ENCODE measurements around the gene GIGYF2.
A peak's percentile ranks its signal among the peaks of the same experiment; 100 is the strongest.

GIGYF2 gene

DNA sequence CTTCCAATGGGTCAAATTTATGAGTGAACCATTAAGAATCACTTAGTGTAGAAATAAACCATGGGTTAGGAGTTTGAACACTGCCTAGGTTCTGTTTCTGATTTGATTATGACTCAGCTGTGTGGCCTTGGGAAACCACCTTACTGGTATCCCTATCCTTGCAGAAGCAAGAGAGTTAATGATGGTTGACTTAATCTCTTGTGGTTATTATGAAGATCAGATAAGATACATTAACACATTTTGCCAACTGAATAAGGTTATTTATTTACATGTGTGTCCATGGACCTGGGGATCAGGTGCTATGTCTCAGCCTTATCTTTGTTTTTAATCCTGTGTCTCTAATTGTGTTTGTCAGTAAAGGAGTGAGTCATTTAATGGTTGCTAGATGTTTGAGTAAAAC is 84.6 kb downstream of the GIGYF2 start:
- Histone ChIP-seq H3K4me2 (ENCODE audit: insufficient read depth, low read length) (no peak overlapping the region), H3K4me3 (ENCODE audit: low read depth in 1 of 2, low read length in 2 of 2) (no peak overlapping the region), H3K9me3 (ENCODE audit: insufficient read depth, low read length, severe bottlenecking) (no peaks in the 10 kb centered on the region), H3K79me2 (ENCODE audit: insufficient read depth, low read length) (no peaks in the 10 kb centered on the region; the same call in 1 of the 2 replicates), H2AFZ (ENCODE audit: low read depth, low read length) (no peak overlapping the region), H3K27me3 (ENCODE audit: insufficient read depth, low read length, poor library complexity) (no peaks in the 10 kb centered on the region), H3K36me3 (ENCODE audit: insufficient read depth, low read length) (peaks cover 24% of the 10 kb centered on the region), H4K20me1 (ENCODE audit: insufficient read depth, low read length) (no peaks in the 10 kb centered on the region), H3K27ac (ENCODE audit: low read length) (peak overlapping the region; percentile 27; the same call in 1 of the 2 replicates), H3K4me1 (ENCODE audit: insufficient read depth, low read length) (peaks cover 5% of the 10 kb centered on the region; the same call in 1 of the 2 replicates), H3K9ac (ENCODE audit: low read depth, low read length) (no peak overlapping the region)
- ATAC-seq (ENCODE audit: insufficient read depth, low read depth), result peak; percentile 72
- no peak for DNase-seq
- TF ChIP-seq EZH2 (IDR thresholded peaks at IDR 0.05; ENCODE audit: borderline replicate concordance, low read depth, low read length, severe bottlenecking), result no peak
- TF ChIP-seq, protein P1, sequence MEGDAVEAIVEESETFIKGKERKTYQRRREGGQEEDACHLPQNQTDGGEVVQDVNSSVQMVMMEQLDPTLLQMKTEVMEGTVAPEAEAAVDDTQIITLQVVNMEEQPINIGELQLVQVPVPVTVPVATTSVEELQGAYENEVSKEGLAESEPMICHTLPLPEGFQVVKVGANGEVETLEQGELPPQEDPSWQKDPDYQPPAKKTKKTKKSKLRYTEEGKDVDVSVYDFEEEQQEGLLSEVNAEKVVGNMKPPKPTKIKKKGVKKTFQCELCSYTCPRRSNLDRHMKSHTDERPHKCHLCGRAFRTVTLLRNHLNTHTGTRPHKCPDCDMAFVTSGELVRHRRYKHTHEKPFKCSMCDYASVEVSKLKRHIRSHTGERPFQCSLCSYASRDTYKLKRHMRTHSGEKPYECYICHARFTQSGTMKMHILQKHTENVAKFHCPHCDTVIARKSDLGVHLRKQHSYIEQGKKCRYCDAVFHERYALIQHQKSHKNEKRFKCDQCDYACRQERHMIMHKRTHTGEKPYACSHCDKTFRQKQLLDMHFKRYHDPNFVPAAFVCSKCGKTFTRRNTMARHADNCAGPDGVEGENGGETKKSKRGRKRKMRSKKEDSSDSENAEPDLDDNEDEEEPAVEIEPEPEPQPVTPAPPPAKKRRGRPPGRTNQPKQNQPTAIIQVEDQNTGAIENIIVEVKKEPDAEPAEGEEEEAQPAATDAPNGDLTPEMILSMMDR (IDR thresholded peaks at IDR 0.05; ENCODE audit: borderline replicate concordance, extremely low read depth, low read length, poor library complexity, severe bottlenecking), result no peak

DNA sequence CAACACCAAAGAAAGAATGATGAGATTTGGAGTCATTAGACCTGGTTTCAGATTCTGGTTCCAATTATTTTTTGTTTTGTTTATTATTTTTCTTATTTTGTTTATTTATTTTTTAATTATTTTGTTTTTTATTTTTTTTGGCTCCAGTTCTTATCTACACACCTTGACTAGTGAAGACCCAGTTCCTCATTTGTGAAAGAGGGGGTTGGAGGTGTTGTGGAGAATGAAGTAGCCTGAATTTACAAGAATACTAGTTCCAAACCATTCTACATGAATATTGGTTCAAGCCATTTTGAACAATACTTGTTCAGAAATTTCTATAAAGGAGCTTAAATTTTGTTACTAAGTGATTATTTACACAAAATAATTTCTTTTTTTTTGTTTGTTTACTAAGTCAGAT is 86.1 kb downstream of the GIGYF2 start:
- Histone ChIP-seq H3K27ac (ENCODE audit: low read length) (no peak overlapping the region), H3K4me2 (ENCODE audit: insufficient read depth, low read length) (no peak overlapping the region), H4K20me1 (ENCODE audit: insufficient read depth, low read length) (no peaks in the 10 kb centered on the region), H3K36me3 (ENCODE audit: insufficient read depth, low read length) (peaks cover 38% of the 10 kb centered on the region), H3K4me1 (ENCODE audit: insufficient read depth, low read length) (peaks cover 5% of the 10 kb centered on the region; the same call in 1 of the 2 replicates), H3K27me3 (ENCODE audit: insufficient read depth, low read length, poor library complexity) (no peaks in the 10 kb centered on the region), H3K9me3 (ENCODE audit: insufficient read depth, low read length, severe bottlenecking) (no peaks in the 10 kb centered on the region), H2AFZ (ENCODE audit: low read depth, low read length) (no peak overlapping the region), H3K4me3 (ENCODE audit: low read depth in 1 of 2, low read length in 2 of 2) (no peak overlapping the region), H3K79me2 (ENCODE audit: insufficient read depth, low read length) (no peaks in the 10 kb centered on the region; the same call in 1 of the 2 replicates), H3K9ac (ENCODE audit: low read depth, low read length) (no peak overlapping the region)
- ATAC-seq (ENCODE audit: insufficient read depth, low read depth) (no peak), DNase-seq (no peak)
- TF ChIP-seq, protein P1 (IDR thresholded peaks at IDR 0.05; ENCODE audit: borderline replicate concordance, extremely low read depth, low read length, poor library complexity, severe bottlenecking), result no peak
- no peak for TF ChIP-seq EZH2 (IDR thresholded peaks at IDR 0.05; ENCODE audit: borderline replicate concordance, low read depth, low read length, severe bottlenecking)

DNA sequence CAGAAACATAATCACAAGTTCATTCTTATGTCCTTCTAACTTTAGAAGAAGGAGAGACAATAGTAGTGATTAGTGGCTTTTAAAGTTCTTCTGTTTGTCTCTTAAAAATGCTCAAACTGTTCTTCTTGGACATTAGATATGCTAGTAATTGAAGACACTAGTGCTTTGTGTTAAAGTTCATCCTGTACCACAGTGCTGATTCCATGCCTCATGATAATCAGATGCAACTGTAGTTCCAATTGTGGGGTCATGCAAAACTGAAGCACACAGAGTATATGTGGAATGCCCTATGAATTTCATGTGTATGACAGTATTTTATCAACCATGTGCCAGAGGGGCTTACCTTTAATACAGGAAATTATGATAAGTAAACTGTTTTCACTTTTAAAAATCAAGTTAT is 90.7 kb downstream of the GIGYF2 start:
- Histone ChIP-seq H3K27me3 (ENCODE audit: insufficient read depth, low read length, poor library complexity) (no peaks in the 10 kb centered on the region), H3K36me3 (ENCODE audit: insufficient read depth, low read length) (peaks cover 69% of the 10 kb centered on the region), H3K9me3 (ENCODE audit: insufficient read depth, low read length, severe bottlenecking) (no peaks in the 10 kb centered on the region), H3K9ac (ENCODE audit: low read depth, low read length) (no peak overlapping the region), H3K4me2 (ENCODE audit: insufficient read depth, low read length) (no peak overlapping the region), H3K79me2 (ENCODE audit: insufficient read depth, low read length) (no peaks in the 10 kb centered on the region; the same call in 1 of the 2 replicates), H3K27ac (ENCODE audit: low read length) (no peak overlapping the region), H2AFZ (ENCODE audit: low read depth, low read length) (no peak overlapping the region), H3K4me1 (ENCODE audit: insufficient read depth, low read length) (no peaks in the 10 kb centered on the region), H3K4me3 (ENCODE audit: low read depth in 1 of 2, low read length in 2 of 2) (no peak overlapping the region), H4K20me1 (ENCODE audit: insufficient read depth, low read length) (no peaks in the 10 kb centered on the region)
- no peak for TF ChIP-seq EZH2 (IDR thresholded peaks at IDR 0.05; ENCODE audit: borderline replicate concordance, low read depth, low read length, severe bottlenecking)
- TF ChIP-seq, protein P1 (IDR thresholded peaks at IDR 0.05; ENCODE audit: borderline replicate concordance, extremely low read depth, low read length, poor library complexity, severe bottlenecking), result no peak
- DNase-seq (no peak), ATAC-seq (ENCODE audit: insufficient read depth, low read depth) (no peak)

DNA sequence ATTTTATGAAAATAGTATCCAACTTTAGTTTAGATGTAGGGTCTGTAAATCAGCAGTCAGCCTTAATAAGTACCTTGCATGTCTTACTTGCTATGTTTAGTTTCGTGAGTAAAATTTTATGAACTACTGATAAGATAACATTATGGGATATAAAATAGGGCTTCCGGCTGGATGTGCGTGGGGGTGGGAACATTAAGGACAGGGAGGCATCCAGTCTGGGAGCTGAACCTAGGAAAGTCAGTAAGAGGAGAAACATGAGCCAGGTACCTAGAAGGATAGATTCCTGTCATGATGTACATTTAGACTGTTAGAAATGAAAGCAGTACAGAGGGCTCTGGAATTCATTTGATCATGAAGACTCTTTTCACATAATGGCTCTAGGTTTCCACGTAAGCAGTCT is 92.0 kb downstream of the GIGYF2 start:
- no peak overlapping the region for H2AFZ ChIP-seq (ENCODE audit: low read depth, low read length)
- H3K27ac ChIP-seq (ENCODE audit: low read length), result no peak overlapping the region
- ATAC-seq (ENCODE audit: insufficient read depth, low read depth) (no peak), DNase-seq (no peak)
- H3K9me3 ChIP-seq (ENCODE audit: insufficient read depth, low read length, severe bottlenecking), result no peaks in the 10 kb centered on the region
- peaks cover 82% of the 10 kb centered on the region for H3K36me3 ChIP-seq (ENCODE audit: insufficient read depth, low read length)
- H4K20me1 ChIP-seq (ENCODE audit: insufficient read depth, low read length), result no peaks in the 10 kb centered on the region
- H3K9ac ChIP-seq (ENCODE audit: low read depth, low read length), result no peak overlapping the region
- no peak overlapping the region for H3K4me2 ChIP-seq (ENCODE audit: insufficient read depth, low read length)
- H3K79me2 ChIP-seq (ENCODE audit: insufficient read depth, low read length), result no peaks in the 10 kb centered on the region; the same call in 1 of the 2 replicates
- no peaks in the 10 kb centered on the region for H3K4me1 ChIP-seq (ENCODE audit: insufficient read depth, low read length)
- H3K27me3 ChIP-seq (ENCODE audit: insufficient read depth, low read length, poor library complexity), result no peaks in the 10 kb centered on the region
- H3K4me3 ChIP-seq (ENCODE audit: low read depth in 1 of 2, low read length in 2 of 2), result no peak overlapping the region
- no peak for TF ChIP-seq EZH2 (IDR thresholded peaks at IDR 0.05; ENCODE audit: borderline replicate concordance, low read depth, low read length, severe bottlenecking)
- TF ChIP-seq, protein P1 (IDR thresholded peaks at IDR 0.05; ENCODE audit: borderline replicate concordance, extremely low read depth, low read length, poor library complexity, severe bottlenecking), result no peak
